Activated naive CD8-positive, alpha-beta T cell (primary cell): Measurements from ENCODE around the gene TEX29.

Experiments used
- H3K27ac Mint-ChIP-seq: one replicate; pipeline ENCODE4 v1.8.0; 2021; ENCODE audit warnings: mixed read lengths
- H3K27me3 Mint-ChIP-seq: one replicate; pipeline ENCODE4 v1.8.0; 2021; ENCODE audit warnings: mixed read lengths
- H3K36me3 Mint-ChIP-seq: one replicate; pipeline ENCODE4 v1.8.0; 2021; ENCODE audit warnings: mixed read lengths
- H3K4me1 Mint-ChIP-seq: one replicate; pipeline ENCODE4 v1.8.0; 2021; ENCODE audit warnings: low read depth, mixed read lengths
- H3K4me3 Mint-ChIP-seq: one replicate; pipeline ENCODE4 v1.8.0; 2021; ENCODE audit warnings: mild to moderate bottlenecking, mixed read lengths
- H3K9me3 Mint-ChIP-seq: one replicate; pipeline ENCODE4 v1.8.0; 2021; ENCODE audit warnings: low read depth, mixed read lengths

Gene TEX29

DNA sequence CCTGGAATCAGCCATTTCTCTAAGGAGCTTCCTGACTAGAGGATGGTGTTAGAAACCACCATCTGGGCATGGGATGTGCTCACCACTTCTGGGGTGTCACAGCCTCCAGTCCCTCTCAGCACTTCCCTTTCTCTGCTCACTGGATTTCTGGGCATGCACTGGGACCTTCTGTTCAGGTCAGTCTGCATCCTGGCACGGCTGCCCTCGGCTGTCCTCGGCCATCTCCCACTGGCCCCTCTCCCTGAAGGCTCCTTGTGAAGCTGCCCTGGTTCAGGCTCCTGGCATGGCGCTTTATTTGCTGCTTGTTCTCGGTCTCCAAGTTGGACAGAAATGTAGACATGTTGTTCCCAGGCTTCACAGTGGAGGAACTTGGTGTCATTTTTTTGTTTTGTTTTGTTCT, 60.0 kb downstream of the TEX29 start:
- no peaks in the 10 kb centered on the region for H3K9me3 Mint-ChIP-seq
- no peaks in the 10 kb centered on the region for H3K27me3 Mint-ChIP-seq
- H3K36me3 Mint-ChIP-seq = peaks cover 2% of the 10 kb centered on the region
- peaks cover 27% of the 10 kb centered on the region for H3K4me1 Mint-ChIP-seq
- H3K27ac Mint-ChIP-seq = no peak overlapping the region
- H3K4me3 Mint-ChIP-seq = no peak overlapping the region

DNA sequence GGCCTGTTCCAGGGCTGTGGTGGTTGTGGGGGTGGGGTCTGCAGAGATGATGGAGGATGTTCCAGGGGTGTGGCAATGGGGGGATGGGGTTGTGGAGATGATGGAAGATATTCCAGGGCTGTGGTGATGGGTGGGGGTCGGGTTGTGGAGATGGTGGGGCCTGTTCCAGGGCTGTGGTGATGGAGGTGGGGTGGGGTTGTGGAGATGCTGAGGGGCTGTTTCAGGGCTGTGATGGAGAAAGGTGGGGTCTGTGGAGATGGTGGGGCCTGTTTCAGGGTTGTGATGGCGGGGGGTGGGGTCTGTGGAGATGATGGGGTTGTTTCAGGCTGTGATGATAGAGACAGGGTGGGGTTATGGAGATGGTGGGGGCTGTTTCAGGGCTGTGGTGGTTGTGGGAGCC, 62.0 kb downstream of the TEX29 start:
- Mint-ChIP-seq H3K36me3 (peaks cover 2% of the 10 kb centered on the region), H3K27ac (no peak overlapping the region), H3K27me3 (no peaks in the 10 kb centered on the region), H3K9me3 (no peaks in the 10 kb centered on the region), H3K4me3 (no peak overlapping the region), H3K4me1 (peaks cover 32% of the 10 kb centered on the region)

DNA sequence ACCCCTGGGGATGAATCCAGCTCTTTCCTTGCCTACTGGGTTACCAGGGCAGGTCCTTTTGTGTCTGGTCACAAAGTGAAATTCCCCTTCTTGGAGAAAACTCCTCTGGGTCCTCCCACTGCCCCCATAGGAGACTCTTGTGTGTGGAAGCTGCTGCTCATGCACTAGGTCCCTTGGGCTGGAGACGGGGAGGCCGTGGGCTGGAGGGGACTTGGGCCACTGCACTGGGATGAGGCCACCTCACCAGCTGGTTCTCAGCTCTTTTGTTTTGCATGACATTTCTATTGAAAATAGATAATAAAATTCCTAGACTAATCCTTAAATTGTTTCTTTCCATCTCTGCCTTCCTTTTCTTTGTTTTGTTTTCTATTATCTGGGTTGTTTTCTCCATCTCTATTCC, 62.4 kb downstream of the TEX29 start:
- Mint-ChIP-seq H3K9me3 (no peaks in the 10 kb centered on the region), H3K36me3 (peaks cover 2% of the 10 kb centered on the region), H3K4me3 (no peak overlapping the region), H3K4me1 (peaks cover 36% of the 10 kb centered on the region), H3K27ac (no peak overlapping the region), H3K27me3 (no peaks in the 10 kb centered on the region)

DNA sequence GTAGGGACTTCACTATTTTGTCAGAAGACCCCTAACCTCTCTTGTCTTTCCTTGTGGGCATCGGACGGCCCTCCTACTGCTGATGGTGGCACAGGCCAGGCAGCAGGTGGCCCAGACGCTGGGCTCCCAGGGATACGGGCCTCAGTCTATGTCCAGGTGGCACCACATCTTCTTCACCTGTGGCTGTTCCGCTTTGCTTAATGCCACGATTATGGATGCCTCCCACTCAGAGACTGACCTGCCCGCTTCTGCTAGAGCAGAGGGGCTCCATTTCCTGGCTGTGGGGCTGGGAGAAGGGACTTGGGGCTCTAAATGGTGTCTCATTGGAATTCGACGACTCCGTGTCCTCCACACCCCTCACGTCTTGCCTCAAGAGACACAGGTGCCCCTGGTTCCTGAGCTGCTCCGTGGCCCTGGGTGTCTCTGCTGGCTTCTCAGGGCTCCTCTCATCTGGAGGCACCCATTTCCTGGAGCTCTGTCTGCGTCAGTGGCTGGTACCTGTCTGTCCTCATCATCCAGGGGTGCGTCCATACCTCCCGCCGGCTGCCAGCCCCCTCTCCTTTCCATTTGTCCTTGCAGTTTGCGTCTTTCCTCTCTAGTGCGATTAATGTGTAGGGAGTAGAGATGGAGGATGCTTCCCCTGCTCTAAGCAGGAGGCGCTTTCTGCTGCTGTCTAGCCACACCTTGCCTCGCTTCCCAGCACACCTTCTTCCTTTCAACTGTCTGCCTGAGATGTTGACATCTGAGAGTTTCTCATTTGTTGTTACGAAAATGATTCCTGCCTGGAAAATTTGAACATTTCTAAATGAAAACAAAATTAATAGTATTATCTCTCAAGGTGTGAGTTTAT, 63.4 kb downstream of the TEX29 start:
- Mint-ChIP-seq H3K9me3 (no peaks in the 10 kb centered on the region), H3K27me3 (no peaks in the 10 kb centered on the region), H3K36me3 (peaks cover 2% of the 10 kb centered on the region), H3K4me3 (peak overlapping the region; percentile 44), H3K4me1 (peaks cover 40% of the 10 kb centered on the region), H3K27ac (peak overlapping the region; percentile 36)

DNA sequence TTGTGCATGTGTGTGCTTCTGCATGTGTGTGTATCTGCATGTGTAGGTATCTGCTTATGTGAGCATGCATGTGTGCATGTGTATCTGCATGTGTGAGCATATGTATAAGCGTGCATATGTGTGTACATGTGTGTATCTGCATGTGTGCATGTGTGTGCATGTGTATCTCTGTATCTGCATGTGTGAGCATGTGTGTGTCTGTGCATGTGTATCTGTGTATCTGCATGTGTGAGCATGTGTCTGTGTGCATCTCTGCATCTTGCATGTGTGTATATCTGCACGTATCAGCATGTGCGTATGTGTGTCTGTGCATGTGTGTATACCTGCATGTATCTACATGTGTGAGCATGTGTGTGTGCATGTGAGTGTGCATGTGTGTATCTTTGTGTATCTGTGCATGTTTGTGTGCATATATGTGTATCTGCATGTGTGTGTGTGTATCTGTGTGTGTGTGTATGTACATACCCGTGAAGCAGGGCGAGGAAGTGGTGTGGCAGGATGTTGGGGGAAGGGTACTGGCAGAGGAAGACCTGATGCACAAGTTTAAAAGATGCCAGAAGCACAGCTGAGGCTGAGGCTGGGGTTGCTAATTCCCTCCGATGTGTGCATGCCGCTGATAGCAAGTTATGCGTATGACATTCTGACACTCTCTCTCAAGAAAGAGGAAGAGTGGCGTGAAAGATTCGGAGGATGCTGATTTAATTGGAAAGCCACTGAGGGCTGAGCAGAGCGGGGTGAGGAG, 64.2 kb downstream of the TEX29 start:
- H3K36me3 Mint-ChIP-seq = peaks cover 2% of the 10 kb centered on the region
- H3K9me3 Mint-ChIP-seq = no peaks in the 10 kb centered on the region
- H3K27me3 Mint-ChIP-seq = no peaks in the 10 kb centered on the region
- H3K4me3 Mint-ChIP-seq = peak overlapping the region; percentile 44
- peaks cover 48% of the 10 kb centered on the region for H3K4me1 Mint-ChIP-seq
- peak overlapping the region; percentile 6 for H3K27ac Mint-ChIP-seq

DNA sequence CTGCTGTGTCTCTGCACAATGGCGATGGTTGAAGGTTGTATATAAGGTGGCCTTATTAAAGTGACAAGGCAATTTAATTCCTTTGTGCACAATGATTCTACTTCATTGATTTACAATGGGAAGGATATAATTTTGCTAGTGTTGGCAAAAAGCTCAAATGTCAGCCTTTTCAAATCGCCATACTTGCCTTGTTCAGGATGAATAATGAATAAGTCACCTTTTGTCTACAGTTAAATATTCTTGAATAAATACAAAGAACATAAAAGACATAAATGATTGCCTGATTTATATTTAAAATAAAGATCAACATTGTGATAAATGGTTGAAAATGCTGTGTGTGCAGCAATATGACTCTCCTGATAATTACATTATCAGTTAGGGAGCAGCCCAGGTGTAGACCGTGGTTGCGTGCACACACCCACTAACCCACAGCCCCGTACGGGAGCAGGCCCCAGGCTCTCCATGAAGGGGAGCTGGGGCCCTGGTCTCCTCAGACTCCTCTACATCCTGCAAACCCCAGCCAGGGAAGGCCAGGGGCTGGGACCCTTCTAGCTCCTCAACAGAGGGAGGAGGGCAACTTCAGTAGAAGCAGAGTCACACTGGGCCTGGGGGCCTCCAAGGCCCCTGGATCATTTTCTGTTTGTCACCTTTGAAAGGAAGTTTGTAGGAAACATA, 64.9 kb downstream of the TEX29 start:
- H3K27me3 Mint-ChIP-seq = no peaks in the 10 kb centered on the region
- no peaks in the 10 kb centered on the region for H3K36me3 Mint-ChIP-seq
- H3K4me1 Mint-ChIP-seq = peaks cover 50% of the 10 kb centered on the region
- no peak overlapping the region for H3K27ac Mint-ChIP-seq
- peak overlapping the region; percentile 44 for H3K4me3 Mint-ChIP-seq
- no peaks in the 10 kb centered on the region for H3K9me3 Mint-ChIP-seq

DNA sequence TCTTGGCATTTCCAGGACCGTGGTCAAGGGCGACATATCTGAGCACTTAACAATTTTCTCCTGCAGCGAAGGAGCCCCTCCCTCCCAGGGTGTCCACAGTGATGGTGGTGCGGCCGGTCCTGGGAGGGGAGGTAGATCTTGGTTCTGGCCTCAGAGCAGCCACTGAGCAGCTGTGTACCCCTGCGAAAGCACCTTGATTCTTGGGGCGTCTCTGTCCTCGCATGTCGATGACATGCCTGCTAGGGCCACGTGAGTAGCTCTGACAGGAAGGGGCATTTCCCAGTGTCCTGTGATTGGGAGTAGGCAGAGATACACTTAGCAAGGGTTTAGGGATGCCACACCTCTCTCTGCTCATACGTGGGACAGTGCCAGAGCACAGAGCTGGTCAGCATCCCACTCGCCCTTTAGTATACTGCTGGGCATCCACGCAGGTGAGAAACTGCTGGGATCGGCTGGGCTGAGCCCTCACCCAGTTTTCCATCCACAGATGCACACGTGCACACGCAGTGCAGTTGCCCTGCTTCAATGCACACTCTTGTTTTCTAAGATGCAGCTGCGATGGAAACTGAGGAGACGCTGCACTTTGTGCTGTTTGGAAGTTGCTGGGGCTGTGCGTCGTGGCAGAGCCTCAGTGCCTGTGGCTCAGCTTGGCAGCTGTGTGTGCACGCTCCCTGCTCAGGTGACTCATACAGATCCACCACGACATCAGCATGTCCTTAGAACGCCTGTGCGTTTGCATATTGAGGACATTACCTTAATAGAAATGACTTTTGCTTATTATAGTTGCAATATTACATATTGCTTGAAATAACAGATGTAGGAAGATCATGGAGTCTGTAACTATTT, 66.8 kb downstream of the TEX29 start:
- H3K27ac Mint-ChIP-seq = no peak overlapping the region
- H3K4me1 Mint-ChIP-seq = peaks cover 47% of the 10 kb centered on the region
- H3K4me3 Mint-ChIP-seq = no peak overlapping the region

DNA sequence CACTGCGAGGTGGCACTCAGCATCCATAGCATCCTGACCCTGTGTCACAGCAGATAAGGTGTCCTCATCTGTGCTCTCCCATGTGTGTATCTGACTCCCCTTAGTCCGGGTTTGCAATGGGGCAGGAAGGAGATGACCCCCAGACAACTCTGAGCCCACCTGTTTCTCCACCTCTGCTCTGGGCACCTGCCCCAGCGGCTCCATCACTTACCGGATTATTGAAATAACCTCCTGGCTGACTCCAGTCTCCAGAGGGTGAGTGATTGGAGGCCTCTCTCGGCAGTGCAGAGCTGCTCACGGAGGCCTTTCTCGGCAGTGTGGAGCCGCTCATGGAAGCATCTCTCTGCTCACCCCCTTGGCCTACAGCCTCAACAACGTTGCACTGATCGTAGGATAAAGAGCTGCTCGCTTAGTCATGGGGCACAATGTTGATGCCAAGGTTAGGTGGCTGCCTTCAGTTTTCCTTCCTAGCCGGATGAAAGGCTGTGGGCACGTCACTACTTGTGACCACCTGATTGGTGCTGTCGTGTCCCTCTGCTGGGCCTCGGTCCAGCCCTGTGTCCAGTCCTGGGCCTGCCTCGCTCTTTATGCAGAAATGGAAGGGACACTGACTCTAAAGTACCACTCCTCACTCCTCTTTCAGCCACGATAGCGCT, 67.6 kb downstream of the TEX29 start:
- H3K27me3 Mint-ChIP-seq = no peaks in the 10 kb centered on the region
- no peaks in the 10 kb centered on the region for H3K36me3 Mint-ChIP-seq
- peaks cover 46% of the 10 kb centered on the region for H3K4me1 Mint-ChIP-seq
- no peak overlapping the region for H3K4me3 Mint-ChIP-seq
- H3K27ac Mint-ChIP-seq = no peak overlapping the region
- no peaks in the 10 kb centered on the region for H3K9me3 Mint-ChIP-seq

More for the DNA sequence above, 66.8 kb downstream of the TEX29 start:
- Mint-ChIP-seq H3K27me3 (no peaks in the 10 kb centered on the region), H3K36me3 (no peaks in the 10 kb centered on the region), H3K9me3 (no peaks in the 10 kb centered on the region)

DNA sequence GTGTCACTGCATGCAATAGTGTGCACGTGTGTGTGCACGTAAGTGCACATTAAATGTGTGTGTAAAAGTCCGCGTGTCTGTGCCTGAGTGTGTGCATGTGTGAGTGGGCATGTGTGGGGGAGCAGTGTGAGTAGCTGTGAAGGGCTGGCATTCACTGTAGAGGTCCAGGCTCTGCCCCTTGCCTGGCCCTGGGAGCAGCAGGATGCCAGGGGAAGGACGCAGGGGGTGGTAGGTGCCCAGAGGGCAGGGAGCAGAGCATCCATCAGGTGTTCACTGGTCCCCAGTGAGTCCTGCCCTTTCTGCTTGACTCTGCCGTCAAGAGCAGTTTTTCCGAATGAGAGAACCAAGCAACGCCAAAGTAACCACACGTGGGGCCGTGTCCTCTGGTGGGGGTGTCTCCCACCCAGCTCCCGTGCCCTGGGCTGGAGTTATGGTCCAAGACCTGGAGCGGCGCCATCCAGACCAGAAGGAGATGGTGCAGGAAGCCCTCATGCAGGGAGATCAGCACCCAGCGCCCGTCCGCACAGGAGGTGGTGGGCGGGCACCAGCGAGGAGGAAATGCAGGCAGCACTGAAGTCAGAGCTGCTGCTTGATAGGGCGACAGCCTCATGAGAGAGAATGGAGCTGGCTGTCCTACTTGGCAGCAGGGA, 68.5 kb downstream of the TEX29 start:
- Mint-ChIP-seq H3K9me3 (no peaks in the 10 kb centered on the region), H3K27ac (peak overlapping the region; percentile 41), H3K27me3 (no peaks in the 10 kb centered on the region), H3K4me1 (peaks cover 37% of the 10 kb centered on the region), H3K36me3 (no peaks in the 10 kb centered on the region), H3K4me3 (peak overlapping the region; percentile 53)

DNA sequence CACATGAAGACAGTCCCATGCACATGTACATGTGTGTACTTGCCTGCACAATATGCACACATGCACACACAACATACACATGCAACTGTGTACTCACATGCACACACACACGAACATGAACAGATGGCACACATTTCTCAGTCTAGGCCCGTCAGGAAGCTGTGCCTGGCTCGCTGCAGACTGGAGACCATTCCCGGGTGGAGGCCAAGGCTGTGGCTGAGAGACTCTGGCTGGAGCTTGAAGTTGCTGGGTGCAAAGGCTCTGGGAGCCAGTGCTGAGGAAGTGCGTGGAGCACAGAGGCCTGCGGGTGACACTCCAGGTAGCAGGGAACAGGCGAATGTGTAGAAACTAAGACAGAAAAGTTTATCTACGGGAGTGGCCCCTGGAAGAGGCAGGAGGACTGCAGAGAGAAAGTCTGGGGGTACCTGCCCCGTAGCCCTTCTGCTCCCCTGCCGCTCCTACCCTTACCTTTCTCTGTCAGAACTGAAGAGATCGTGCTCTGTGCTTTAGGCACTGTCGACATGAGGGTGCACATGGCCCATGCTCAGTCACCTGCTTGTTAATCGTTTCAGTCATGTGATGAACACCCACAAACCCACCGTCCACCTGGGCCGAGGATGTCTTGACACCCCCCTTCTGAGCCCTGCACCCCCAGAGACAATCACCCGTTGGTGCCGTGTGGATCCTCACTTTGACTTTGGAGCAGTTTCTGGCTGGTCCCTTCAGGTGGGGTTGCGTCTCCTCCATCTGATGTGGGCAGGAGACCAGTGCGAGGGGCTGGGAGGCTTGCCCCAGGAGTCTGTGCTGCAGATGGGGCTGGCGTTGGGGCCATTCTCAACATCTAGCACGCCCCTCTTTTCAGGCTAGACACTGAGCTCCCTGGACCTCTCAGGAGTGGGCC, 69.4 kb downstream of the TEX29 start:
- Mint-ChIP-seq H3K36me3 (no peaks in the 10 kb centered on the region), H3K27ac (no peak overlapping the region), H3K9me3 (no peaks in the 10 kb centered on the region)

DNA sequence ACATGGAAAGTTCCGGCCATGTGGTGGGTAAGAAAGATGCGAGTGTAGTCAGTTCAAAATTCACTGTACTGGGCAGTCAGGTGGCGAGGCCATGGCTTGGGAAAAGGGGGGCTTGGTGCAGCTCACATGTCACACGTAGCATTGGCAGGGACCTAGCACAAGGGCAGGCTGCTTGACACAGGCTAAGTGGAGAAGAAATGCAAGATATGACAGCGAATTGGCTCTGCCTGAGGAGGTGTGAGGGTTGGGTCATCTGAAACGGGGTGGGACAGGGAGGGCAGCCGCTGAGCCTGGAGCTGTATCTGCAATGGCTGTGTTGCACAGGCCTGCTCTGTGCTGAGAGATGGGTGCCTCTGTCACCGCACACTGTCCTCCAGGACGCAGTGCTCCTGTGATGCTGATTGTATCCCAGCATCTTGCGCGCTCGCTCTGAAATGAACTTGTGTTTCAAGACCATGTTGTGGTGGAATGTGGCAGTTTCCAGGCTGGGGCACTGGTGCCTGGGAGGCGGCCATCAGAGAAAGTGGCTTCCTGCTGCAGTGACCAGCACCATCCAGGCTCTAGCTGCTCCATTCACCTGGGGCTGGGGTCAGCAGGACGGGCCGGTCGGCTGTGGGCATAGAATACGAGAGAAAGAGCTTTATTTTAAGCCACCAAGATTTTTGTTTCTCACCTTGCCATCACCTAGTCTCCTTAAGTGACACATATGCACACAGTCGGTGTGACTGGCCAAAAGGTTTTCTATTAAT, 70.3 kb downstream of the TEX29 start:
- Mint-ChIP-seq H3K4me3 (no peak overlapping the region), H3K27me3 (no peaks in the 10 kb centered on the region), H3K4me1 (peaks cover 20% of the 10 kb centered on the region), H3K36me3 (no peaks in the 10 kb centered on the region), H3K27ac (peak overlapping the region; percentile 3), H3K9me3 (no peaks in the 10 kb centered on the region)

More for the DNA sequence above, 69.4 kb downstream of the TEX29 start:
- Mint-ChIP-seq H3K4me3 (peak overlapping the region; percentile 53), H3K27me3 (no peaks in the 10 kb centered on the region), H3K4me1 (peaks cover 28% of the 10 kb centered on the region)

DNA sequence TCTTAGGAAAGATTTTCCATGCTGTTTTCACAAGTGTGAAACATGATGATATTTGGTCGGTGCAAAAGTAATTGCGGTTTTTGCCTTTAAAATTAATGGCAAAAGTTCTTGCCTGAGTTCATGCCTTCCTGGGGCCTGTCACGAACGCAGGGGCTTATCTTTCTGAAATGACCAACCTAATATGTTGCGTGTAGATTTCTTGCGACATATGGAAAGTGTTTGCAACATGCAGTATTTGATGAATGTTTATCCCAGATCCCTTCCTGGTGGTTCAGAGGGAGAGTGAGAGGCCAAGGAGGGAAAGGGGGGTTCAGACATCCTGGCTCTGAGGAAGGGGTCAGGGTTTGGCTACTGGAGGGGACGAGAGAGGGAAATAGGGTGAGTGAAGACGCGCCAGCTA, 72.0 kb downstream of the TEX29 start:
- H3K4me3 Mint-ChIP-seq = no peak overlapping the region
- H3K36me3 Mint-ChIP-seq = no peaks in the 10 kb centered on the region
- no peaks in the 10 kb centered on the region for H3K27me3 Mint-ChIP-seq
- no peaks in the 10 kb centered on the region for H3K9me3 Mint-ChIP-seq
- no peak overlapping the region for H3K27ac Mint-ChIP-seq
- H3K4me1 Mint-ChIP-seq = peaks cover 17% of the 10 kb centered on the region
